Osteocyte (in vitro differentiated cells): Measurements from ENCODE around the gene PTPRN2. TPM values are rescaled to one million over a fixed set of nuclear protein-coding genes. Genes with fewer than 3 reads are reported as not detected.

Experiments
- DNase-seq: peaks from one replicate; pipeline ENCODE4 v3.0.0; 2021; ENCODE audit warnings: mixed read lengths; ENCODE audit not compliant: unreplicated experiment; ENCODE audit errors: extremely low spot score
- H3K27ac Mint-ChIP-seq: one replicate; pipeline ENCODE4 v1.8.0; 2021; ENCODE audit warnings: mild to moderate bottlenecking, mixed read lengths; ENCODE audit not compliant: unreplicated experiment
- H3K27me3 Mint-ChIP-seq: one replicate; pipeline ENCODE4 v1.8.0; 2021; ENCODE audit warnings: mixed read lengths; ENCODE audit not compliant: unreplicated experiment
- H3K36me3 Mint-ChIP-seq: one replicate; pipeline ENCODE4 v1.8.0; 2021; ENCODE audit warnings: mixed read lengths; ENCODE audit not compliant: unreplicated experiment
- H3K4me1 Mint-ChIP-seq: one replicate; pipeline ENCODE4 v1.8.0; 2021; ENCODE audit warnings: mixed read lengths; ENCODE audit not compliant: unreplicated experiment
- H3K4me3 Mint-ChIP-seq: one replicate; pipeline ENCODE4 v1.8.0; 2021; ENCODE audit warnings: mild to moderate bottlenecking, moderate library complexity, mixed read lengths; ENCODE audit not compliant: unreplicated experiment
- H3K9me3 Mint-ChIP-seq: one replicate; pipeline ENCODE4 v1.8.0; 2021; ENCODE audit warnings: mixed read lengths; ENCODE audit not compliant: unreplicated experiment
- total RNA-seq: library from RNA; stranded (reverse); gene quantifications from 2 replicates; pipeline ENCODE4 v1.2.1, GENCODE V29; 2021
- TF ChIP-seq, protein P1 (sequence below): fragments of 200-600 bp; sonication (generic); IDR thresholded peaks from 2 replicates; pipeline ENCODE4 v1.5.0; 2021; ENCODE audit warnings: antibody characterized with exemption, mild to moderate bottlenecking, moderate library complexity

Gene PTPRN2
- total RNA-seq, 1 donor from 2014 or later, result 0.59 TPM

DNA sequence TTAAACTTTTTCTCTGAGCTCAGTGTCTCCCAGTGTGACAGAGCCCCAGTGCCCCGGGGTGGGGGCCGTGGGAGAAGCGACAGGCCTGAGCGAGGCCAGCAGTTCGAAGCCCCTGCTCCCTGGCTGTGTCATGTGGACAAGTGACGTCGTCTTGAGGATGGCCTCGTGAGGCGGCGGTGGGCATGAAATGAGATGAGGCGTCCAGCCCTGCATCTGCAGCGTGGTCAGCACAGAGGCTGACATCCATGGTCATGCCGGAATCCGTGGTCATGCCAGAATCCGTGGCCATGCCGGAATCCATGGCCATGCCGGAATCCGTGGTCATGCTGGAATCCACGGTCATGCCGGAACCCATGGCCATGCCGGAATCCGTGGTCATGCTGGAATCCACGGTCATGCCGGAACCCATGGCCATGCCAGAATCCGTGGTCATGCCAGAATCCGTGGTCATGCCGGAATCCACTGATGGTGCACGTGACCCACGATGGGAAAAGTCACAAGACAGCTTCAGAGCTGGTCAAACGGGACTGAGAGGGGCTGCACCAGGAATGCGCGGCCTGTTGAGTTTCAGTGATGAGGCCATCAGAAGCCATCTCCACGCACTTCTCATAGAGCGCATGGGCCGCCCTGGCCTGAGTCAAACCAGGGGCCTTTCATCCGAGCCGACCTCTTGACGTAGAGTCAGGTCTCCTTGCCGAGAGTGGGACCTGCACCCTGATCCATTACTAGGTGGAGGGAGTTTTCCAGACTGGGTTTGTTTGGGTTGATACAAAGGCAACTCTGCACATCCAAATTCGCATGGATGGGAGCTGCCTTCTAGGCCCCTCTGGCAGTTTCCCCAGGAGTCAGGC, 342.5 kb downstream of the PTPRN2 start:
- Mint-ChIP-seq H3K27me3 (no peaks in the 10 kb centered on the region), H3K36me3 (no peaks in the 10 kb centered on the region), H3K9me3 (peaks cover 27% of the 10 kb centered on the region), H3K4me1 (no peaks in the 10 kb centered on the region), H3K4me3 (no peak overlapping the region), H3K27ac (no peak overlapping the region)
- peak; percentile 84 for DNase-seq
- TF ChIP-seq, protein P1, sequence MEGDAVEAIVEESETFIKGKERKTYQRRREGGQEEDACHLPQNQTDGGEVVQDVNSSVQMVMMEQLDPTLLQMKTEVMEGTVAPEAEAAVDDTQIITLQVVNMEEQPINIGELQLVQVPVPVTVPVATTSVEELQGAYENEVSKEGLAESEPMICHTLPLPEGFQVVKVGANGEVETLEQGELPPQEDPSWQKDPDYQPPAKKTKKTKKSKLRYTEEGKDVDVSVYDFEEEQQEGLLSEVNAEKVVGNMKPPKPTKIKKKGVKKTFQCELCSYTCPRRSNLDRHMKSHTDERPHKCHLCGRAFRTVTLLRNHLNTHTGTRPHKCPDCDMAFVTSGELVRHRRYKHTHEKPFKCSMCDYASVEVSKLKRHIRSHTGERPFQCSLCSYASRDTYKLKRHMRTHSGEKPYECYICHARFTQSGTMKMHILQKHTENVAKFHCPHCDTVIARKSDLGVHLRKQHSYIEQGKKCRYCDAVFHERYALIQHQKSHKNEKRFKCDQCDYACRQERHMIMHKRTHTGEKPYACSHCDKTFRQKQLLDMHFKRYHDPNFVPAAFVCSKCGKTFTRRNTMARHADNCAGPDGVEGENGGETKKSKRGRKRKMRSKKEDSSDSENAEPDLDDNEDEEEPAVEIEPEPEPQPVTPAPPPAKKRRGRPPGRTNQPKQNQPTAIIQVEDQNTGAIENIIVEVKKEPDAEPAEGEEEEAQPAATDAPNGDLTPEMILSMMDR, result no peak

DNA sequence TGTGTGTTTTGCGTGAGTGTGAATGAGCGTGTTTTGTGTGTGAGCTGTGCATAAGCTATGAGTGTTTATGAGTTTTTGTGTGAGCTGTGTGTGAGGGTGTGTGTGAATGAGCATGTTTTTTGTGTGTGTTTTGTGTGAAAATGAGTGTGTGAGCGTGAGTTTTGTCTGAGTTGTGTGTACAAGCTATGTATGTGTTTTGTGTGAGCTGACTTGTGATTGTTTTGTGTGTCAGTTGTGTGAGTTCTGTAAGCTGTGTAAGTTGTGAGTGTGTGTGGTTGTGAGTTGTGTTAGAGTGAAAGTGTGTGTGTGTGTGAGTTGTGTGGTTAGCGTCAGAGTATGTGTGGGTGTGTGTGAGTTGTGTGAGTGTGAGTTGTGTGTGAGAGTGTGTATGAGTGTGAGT, 343.2 kb downstream of the PTPRN2 start:
- DNase-seq, result no peak
- TF ChIP-seq, protein P1, result no peak
- Mint-ChIP-seq H3K27me3 (no peaks in the 10 kb centered on the region), H3K4me1 (no peaks in the 10 kb centered on the region), H3K4me3 (no peak overlapping the region), H3K9me3 (peaks cover 33% of the 10 kb centered on the region), H3K27ac (no peak overlapping the region), H3K36me3 (no peaks in the 10 kb centered on the region)

DNA sequence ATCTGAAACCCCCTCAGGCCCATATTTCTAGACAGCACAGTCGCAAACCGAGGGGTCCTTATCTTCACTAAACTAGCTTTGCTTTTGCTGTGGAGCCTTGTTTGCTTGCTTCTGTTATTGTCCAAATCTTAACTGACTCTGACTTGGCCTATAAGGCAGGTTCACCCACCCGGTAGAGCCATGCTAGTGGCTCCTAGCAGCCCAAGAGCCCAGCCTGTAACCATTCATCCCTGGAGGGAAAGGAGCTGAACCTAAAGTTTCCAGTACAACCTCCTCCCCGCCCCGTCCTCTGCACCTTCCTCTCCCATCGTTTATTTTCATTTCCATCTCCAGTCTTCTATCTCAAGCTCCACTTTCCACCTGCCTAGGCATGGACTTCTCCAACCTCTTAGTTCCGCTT, 345.7 kb downstream of the PTPRN2 start:
- no peak overlapping the region for H3K27ac Mint-ChIP-seq
- no peak for DNase-seq
- H3K36me3 Mint-ChIP-seq, result no peaks in the 10 kb centered on the region
- TF ChIP-seq, protein P1, result no peak
- no peak overlapping the region for H3K4me3 Mint-ChIP-seq
- peaks cover 34% of the 10 kb centered on the region for H3K9me3 Mint-ChIP-seq
- no peaks in the 10 kb centered on the region for H3K4me1 Mint-ChIP-seq
- H3K27me3 Mint-ChIP-seq, result no peaks in the 10 kb centered on the region

DNA sequence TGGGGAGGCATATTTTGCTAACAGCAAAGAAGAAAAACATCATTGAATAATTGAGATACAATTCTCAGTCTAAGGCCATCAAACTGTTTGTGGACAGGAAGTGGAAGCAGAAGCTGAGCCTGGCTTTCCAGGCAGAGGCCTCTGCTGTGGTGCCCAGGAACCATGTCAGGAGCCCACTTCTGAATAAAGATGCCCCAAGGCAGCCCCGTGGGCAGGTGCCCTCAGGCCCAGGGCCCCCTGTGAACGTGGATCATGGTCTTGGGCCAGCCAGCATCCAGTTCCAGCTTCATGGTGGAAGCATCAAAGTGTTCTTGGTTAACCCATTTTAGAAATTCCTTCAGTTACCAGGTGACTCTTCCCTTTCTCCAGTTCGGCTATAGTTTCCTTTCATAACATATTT, 346.8 kb downstream of the PTPRN2 start:
- no peak for DNase-seq
- H3K4me1 Mint-ChIP-seq, result no peaks in the 10 kb centered on the region
- no peaks in the 10 kb centered on the region for H3K27me3 Mint-ChIP-seq
- no peaks in the 10 kb centered on the region for H3K36me3 Mint-ChIP-seq
- TF ChIP-seq, protein P1, result no peak
- H3K27ac Mint-ChIP-seq, result no peak overlapping the region
- H3K4me3 Mint-ChIP-seq, result no peak overlapping the region
- H3K9me3 Mint-ChIP-seq, result peaks cover 27% of the 10 kb centered on the region

DNA sequence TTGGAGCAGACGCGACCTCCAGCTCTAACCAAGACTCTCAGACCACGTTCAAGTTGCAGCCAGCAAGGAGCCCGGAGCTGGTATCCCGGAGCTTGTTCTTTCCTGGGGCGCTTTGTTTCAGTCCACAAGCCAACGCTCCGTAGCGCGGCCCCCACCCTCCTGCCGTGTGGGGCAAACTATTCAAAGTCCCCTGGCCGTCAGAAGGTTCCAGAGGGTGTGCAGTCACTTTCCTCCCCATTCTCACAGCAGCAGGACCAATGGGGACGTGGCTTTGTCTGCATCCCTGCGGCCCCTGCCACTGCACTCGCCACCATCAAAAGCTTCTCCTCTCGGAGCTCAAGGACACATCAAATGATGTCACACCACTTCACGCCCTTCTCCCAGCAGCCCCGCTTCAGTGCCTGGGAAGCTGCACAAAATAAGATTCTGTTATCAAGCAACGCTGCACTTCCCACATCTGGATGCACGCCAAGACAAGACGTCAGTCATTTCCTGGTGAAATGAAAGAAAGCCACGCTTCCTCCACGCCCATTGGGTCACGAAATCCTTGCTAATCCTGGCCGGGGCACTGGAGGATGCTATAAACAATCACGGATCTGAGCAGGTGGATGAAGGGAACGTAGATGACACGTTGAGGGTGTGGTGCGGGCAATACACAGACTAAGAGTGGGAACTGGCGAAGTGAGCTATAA, 348.2 kb downstream of the PTPRN2 start:
- no peaks in the 10 kb centered on the region for H3K36me3 Mint-ChIP-seq
- TF ChIP-seq, protein P1, result no peak
- H3K4me1 Mint-ChIP-seq, result no peaks in the 10 kb centered on the region
- no peaks in the 10 kb centered on the region for H3K27me3 Mint-ChIP-seq
- H3K9me3 Mint-ChIP-seq, result peaks cover 38% of the 10 kb centered on the region
- peak; percentile 76 for DNase-seq
- H3K27ac Mint-ChIP-seq, result no peak overlapping the region
- no peak overlapping the region for H3K4me3 Mint-ChIP-seq
